NT2/D1 (cell line): Measurements from ENCODE around the gene DPF1.

ENCODE experiments used
- SUZ12 ChIP-seq: IDR thresholded peaks from 2 replicates; pipeline ENCODE4 v1.6.1; 2011; ENCODE audit not compliant: insufficient read length, insufficient read depth; ENCODE audit errors: extremely low read depth
- YY1 ChIP-seq: IDR thresholded peaks from 2 replicates; pipeline ENCODE4 v1.6.1; 2011; ENCODE audit not compliant: insufficient read length, insufficient read depth
- ZNF274 ChIP-seq: IDR thresholded peaks from 2 replicates; pipeline ENCODE4 v1.6.1; 2011; ENCODE audit warnings: mild to moderate bottlenecking, low read depth, low read length

DNA sequence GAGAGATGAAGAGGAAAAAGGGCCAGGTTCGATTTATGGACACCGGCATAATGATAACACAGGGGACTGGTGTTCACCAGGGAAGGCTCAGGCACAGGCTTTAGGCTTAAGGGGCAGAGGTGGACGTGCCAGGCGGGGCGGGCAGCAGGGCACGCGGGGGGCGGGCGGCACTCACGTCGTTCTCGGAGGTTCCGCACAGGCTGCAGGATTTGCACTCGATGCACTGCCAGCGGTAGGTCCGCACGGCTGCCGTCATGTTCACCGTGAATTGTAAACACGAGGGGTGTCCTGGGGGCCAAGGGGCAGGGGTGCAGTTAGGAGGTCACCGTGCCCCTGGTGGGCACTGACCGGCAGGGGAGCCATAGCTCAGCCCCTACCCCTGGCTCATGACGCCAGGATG lies 10.6 kb downstream of the DPF1 start:
- TF ChIP-seq YY1: no peak
- no peak for TF ChIP-seq SUZ12
- no peak for TF ChIP-seq ZNF274
